CD4-positive, alpha-beta T cell treated with Interleukin-2 at 100 ng/mL for 4 hours (primary cell): Measurements from ENCODE around the gene LGSN.
"Not testable (repeated sequence)": the region's sequence is repeated elsewhere in the genome, so short reads cannot be mapped to it uniquely, and the experiment has no call there.

Experiments
- DNase-seq: peaks from one replicate; pipeline ENCODE4 v3.0.0-alpha.2; 2020; ENCODE audit warnings: low spot score

LGSN gene

DNA sequence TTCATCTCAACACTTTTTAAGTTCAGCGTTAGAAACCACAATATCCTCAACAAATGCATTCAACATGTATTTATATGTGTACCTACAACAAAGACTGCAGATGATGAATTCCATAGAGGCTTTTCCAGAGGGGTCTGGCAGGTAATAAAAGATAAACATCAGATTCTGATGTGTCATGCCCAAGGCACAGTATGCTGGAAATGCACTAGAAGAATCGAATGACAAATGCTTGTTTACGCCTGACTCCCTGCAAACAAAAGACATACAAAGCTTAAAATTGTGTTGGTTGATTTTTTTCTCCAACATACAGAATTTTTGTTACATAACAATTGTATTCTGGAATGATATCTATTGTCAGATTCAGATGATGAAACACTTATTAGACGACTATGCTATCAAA lies at the start of gene LGSN:
TSS of gene LGSN (minus strand) at position 45 of the 400 bp plus-strand sequence. CDS start at position 5, 40 bp downstream.
- no peak for DNase-seq

GRCh38 chr6:63368347-63368746 lies 48.6 kb upstream of the LGSN start:
- DNase-seq = no peak

- DNase-seq = not testable (repeated sequence)
Measured at GRCh38 chr6:63362500-63363120, 42.8 kb upstream of the LGSN start.

GRCh38 chr6:63357384-63357783 lies 37.6 kb upstream of the LGSN start:
- DNase-seq = not testable (repeated sequence)

- no peak for DNase-seq
Measured at GRCh38 chr6:63355632-63356031, 35.8 kb upstream of the LGSN start.

DNA sequence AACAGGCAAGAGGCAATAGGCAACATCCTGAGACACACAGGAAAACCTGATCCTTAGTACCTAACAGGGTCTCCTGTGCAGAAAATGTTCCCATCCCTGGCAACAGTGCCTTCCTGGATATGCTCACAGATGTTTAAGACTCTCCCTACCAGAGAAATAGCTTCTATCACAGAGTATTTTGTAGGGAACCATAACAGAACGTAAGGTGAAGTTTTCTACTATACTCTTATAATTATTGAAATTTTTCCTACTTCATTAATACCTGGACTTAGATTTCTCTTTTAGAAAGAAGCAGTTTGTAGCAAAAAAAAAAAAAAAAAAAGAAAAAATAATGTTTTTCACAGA lies 33.5 kb upstream of the LGSN start:
- DNase-seq = no peak

DNA sequence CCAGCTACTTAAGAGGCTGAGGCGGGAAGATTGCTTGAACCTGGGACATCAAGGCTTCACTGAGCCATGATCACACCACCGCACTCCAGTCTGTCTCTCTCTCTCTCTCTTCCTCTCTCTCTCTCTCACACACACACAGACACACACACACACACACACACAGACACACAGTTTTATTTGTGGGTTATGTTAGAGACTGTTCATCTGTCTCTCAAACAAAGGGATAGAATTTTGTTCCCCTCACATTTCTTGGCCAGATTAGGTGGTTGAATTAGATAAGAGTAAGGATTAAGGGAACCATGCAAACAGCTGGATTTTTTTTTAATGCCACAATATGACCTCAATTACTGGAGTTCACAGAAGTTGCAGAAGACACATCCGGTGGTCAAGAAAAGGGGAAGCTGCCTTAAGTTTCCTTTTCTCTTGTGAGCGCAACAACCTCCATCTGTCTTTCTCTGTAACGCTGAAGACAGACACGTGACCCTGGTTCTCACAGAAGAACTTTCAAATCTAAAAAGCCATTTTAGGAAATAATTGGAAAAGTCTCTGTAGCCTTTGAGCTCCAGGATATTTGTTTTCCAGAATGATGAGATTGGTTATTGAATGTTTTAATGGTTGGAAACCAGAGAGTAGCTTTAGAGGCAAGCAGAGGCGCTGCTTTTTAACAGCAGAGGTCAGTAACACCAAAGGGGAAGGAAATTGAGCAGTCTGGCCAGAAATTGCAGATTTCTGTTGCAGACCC lies 32.9 kb upstream of the LGSN start:
- peak; percentile 0 for DNase-seq

DNA sequence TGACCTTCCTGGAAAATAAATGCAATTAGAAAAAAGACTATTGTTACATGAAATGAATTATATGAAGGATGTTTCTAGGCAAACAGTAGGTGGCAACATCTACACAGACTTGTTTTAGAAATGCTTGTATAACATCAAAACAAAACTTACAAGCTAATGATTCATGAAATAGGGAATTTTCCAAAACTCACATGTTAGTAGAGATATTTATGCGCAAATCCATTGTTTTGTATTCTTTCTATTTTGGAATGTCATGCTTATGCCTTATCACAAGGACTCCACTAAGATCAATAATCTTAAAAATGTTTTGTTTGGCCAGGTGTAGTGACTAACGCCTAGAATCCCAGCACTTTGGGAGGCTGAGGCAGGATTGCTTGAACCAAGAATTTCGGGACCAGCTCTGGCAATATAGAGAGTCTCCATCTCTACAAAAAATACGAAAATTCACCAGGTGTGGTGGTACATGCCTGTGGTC lies 32.3 kb upstream of the LGSN start:
- no peak for DNase-seq

GRCh38 chr6:63349401-63349800 lies 29.6 kb upstream of the LGSN start:
- no peak for DNase-seq

- no peak for DNase-seq
Measured at GRCh38 chr6:63348836-63349235, 29.1 kb upstream of the LGSN start.

DNA sequence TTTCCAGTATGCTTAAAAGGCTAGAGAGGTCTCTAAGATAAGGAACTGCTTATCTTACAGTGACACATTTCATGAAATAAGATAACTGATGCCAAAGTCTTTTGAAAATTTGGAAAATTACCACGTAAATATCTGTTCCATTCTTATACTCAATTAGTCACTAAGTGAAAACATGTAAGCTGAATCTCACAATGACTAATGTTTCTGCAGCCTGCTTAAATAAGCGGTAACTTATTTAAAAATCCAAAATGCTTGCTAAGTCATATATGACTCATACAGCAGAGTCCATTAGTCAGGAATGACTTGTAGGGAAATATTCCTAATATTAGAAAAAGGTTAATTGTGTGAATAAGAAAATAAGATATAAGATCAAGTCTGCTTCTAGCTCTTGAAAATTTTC lies 27.8 kb upstream of the LGSN start:
- DNase-seq = no peak

DNA sequence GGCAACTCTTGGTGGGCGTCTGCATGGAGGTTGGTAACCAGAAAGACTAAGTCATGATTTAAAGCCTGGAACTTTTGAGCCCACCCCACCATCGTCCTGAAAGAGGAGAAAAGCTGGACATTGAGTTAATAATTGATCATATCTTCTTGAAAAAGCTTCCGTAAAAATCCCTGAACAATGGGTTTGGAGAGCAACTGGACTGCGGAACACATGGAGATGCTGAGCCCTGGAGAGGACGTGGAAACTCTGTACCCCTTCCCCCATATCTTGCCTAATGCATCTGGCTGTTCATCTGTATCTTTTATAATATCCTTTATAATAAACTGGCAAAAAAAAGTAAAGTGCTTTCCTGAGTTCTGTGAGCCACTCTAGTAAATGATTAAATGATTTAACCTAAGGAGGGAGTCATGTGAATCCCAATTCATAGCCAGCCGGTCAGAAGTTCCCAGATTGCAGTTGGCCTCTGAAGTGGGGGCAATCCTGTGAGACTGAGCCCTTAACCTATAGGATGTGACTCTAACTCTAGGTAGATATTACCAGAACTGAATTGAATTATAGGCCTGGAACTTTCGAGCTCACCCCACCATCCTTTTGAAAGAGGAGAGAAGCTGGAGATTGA lies 26.5 kb upstream of the LGSN start:
- DNase-seq = no peak

GRCh38 chr6:63340351-63340750 lies 20.6 kb upstream of the LGSN start:
- no peak for DNase-seq

GRCh38 chr6:63334652-63335051 lies 14.9 kb upstream of the LGSN start:
- DNase-seq = not testable (repeated sequence)

DNA sequence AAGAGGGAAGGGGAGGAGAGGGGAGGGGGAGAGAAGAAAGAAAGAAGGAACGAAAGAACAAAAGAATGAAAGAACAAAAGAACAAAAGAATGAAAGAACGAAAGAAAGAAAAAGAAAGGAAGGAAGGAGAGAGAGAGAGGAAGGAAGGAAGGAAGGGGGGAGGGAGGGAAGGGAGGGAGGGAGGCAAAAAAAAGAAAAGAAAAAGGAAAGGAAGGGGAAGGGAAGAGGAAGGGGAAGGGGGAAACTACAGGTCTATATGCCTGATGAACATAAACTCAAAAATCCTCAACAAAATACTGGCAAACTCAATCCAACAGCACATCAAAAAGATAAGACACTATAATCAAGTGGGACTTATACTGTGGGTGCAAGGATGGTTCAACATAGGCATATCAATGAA lies 13.7 kb upstream of the LGSN start:
- no peak for DNase-seq

DNA sequence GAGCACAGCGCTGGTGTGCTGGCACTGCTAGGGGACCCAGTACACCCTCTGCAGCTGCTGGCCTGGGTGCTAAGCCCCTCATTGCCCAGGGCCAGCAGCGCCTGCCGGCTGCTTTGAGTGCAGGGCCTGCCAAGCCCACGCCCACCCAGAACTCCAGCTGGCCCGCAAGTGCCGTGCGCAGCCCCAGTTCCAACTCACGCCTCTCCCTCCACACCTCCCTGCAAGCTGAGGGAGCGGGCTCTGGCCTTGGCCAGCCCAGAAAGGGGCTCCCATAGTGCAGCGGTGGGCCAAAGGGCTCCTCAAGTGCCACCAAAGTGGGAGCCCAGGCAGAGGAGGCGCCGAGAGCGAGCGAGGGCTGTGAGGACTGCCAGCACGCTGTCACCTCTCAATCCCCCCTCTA lies 6.8 kb upstream of the LGSN start:
- DNase-seq = not testable (repeated sequence)

GRCh38 chr6:63322981-63323380 lies 3.2 kb upstream of the LGSN start:
- DNase-seq = no peak

GRCh38 chr6:63321821-63322220 lies 2.0 kb upstream of the LGSN start:
- no peak for DNase-seq

DNA sequence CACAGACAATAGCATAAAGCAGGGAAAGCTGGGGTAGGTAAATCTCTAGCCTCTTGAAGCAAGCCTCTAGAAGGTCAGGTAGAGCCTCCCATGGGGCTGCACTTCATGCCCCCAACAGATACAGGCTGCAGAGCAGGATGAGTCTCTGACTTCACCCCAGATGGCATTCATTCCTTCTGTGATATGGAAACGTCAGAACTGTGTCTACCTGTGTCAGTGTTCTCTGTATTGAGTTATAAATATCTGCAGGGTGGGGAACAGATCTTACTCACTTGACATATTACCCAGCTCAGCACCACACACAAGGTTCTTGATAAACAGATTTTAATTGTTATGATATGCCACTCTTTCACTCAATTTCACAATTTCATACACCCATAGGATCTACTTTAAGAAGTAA lies 2.1 kb downstream of the LGSN start:
- DNase-seq = no peak

DNA sequence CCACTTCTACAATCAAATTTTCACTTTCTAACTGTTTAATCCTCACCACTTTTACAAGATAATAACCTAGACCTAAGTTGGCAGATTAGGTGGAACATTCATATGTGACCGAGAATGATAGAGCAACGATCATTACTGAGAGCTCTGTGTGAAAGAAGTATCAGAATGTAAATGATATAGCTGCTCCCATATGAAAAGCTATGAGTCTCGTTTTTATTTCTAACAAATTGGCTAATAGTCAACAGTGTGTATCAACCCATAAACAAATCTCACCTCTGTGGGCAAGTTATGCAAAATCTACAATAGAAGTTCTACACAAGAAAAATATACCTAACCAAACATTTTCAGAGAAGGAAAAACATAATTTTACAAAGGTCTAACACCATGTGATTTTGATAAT lies 3.7 kb downstream of the LGSN start:
- no peak for DNase-seq

- DNase-seq = no peak
Measured at GRCh38 chr6:63313111-63313510, 6.7 kb downstream of the LGSN start.

GRCh38 chr6:63307581-63308246 lies 12.1 kb downstream of the LGSN start:
- DNase-seq = no peak

- DNase-seq = no peak
Measured at GRCh38 chr6:63306420-63306819, 13.4 kb downstream of the LGSN start.
